CD4-positive, alpha-beta memory T cell (primary cell): ENCODE measurements around the gene GNPDA1. TPM values are rescaled to one million over a fixed set of nuclear protein-coding genes. Genes with fewer than 3 reads are reported as not detected.
"Not testable (repeated sequence)": the region's sequence is repeated elsewhere in the genome, so short reads cannot be mapped to it uniquely, and the experiment has no call there.

Experiments
- CTCF ChIA-PET: fragments of 350-600 bp; sonication (Branson Sonifier 250); formaldehyde crosslinking; loops from one replicate; lab custom pipeline; 2021; ENCODE audit warnings: inconsistent platforms; ENCODE audit not compliant: partially characterized antibody; lab: Charles Lee
- POLR2A ChIA-PET: fragments of 350-600 bp; sonication (Branson Sonifier 250); formaldehyde crosslinking; loops from one replicate; lab custom pipeline; 2021; ENCODE audit not compliant: partially characterized antibody; lab: Charles Lee
- DNase-seq, 5 donors: peaks; one replicate each; pipeline versions ENCODE4 v3.0.0 to v3.0.0-alpha.2; 2020 to 2022; ENCODE audit warnings: mixed read lengths in 1 of 5
- H3K27ac ChIP-seq: one replicate; pipeline ENCODE4 v1.7.0; 2013; ENCODE audit warnings: low read depth, low read length
- H3K27me3 ChIP-seq: 2 replicates; pipeline ENCODE4 v1.7.0; 2013; ENCODE audit warnings: mild to moderate bottlenecking, low read length, moderate library complexity; ENCODE audit not compliant: insufficient read depth
- H3K36me3 ChIP-seq: 2 replicates; pipeline ENCODE4 v1.7.0; 2013; ENCODE audit warnings: mild to moderate bottlenecking, low read length, moderate library complexity; ENCODE audit not compliant: insufficient read depth
- H3K4me1 ChIP-seq: 2 replicates; pipeline ENCODE4 v1.7.0; 2013; ENCODE audit warnings: mild to moderate bottlenecking, low read length, moderate library complexity; ENCODE audit not compliant: insufficient read depth
- H3K4me3 ChIP-seq, 2 donors: one replicate each; pipeline ENCODE4 v1.7.0; 2013; ENCODE audit warnings: low read length in 2 of 2, mild to moderate bottlenecking in 1 of 2
- H3K9me3 ChIP-seq, 2 donors: one replicate each; pipeline ENCODE4 v1.7.0; 2013; ENCODE audit warnings: low read length in 2 of 2, control low read depth in 1 of 2; ENCODE audit not compliant: control insufficient read depth in 1 of 2
- H3K27ac Mint-ChIP-seq, 7 donors: one replicate each; pipeline ENCODE4 v1.8.0; 2020 to 2021; ENCODE audit warnings: mixed read lengths in 7 of 7, mild to moderate bottlenecking in 6 of 7, inconsistent platforms in 3 of 7, moderate library complexity in 3 of 7
- H3K27me3 Mint-ChIP-seq, 2 donors: one replicate each; pipeline ENCODE4 v1.8.0; 2020 to 2021; ENCODE audit warnings: mixed read lengths in 2 of 2
- H3K36me3 Mint-ChIP-seq, 2 donors: one replicate each; pipeline ENCODE4 v1.8.0; 2020 to 2021; ENCODE audit warnings: mixed read lengths in 2 of 2, inconsistent platforms in 1 of 2, mild to moderate bottlenecking in 1 of 2
- H3K4me1 Mint-ChIP-seq, 4 donors: one replicate each; pipeline ENCODE4 v1.8.0; 2020 to 2021; ENCODE audit warnings: mixed read lengths in 4 of 4, mild to moderate bottlenecking in 1 of 4
- H3K4me3 Mint-ChIP-seq, 8 donors: one replicate each; pipeline ENCODE4 v1.8.0; 2020 to 2021; ENCODE audit warnings: mixed read lengths in 8 of 8, mild to moderate bottlenecking in 7 of 8, moderate library complexity in 6 of 8, inconsistent platforms in 3 of 8
- H3K9me3 Mint-ChIP-seq, 8 donors: one replicate each; pipeline ENCODE4 v1.8.0; 2020 to 2021; ENCODE audit warnings: mixed read lengths in 8 of 8, mild to moderate bottlenecking in 5 of 8, inconsistent platforms in 3 of 8, moderate library complexity in 1 of 8
- intact Hi-C: fragments of 100-400 bp; cut with micrococcal nuclease; formaldehyde crosslinking; loops from one replicate; pipeline ENCODE4 v1.15.1; 2023
- polyA plus RNA-seq, 2 donors: library from polyadenylated mRNA; unstranded; fragments of 300-500 nt; fragmentation: Illumina TruSeq; gene quantifications; one replicate each; pipeline ENCODE4 v1.2.3, GENCODE V29; 2021
- total RNA-seq, 2 experiments: library from RNA; stranded (reverse); gene quantifications; one replicate each; pipeline ENCODE4 v1.2.3, GENCODE V29; 2021

GNPDA1 gene
- total and polyA plus RNA-seq, 4 experiments from 2014 or later: 23.0 to 38.6 (median 24.9) TPM

GRCh38 chr5:142052026-142052425, 39.2 kb upstream of the GNPDA1 start:
- DNase-seq, H3K9me3 Mint-ChIP-seq, H3K36me3 ChIP-seq, H3K4me3 Mint-ChIP-seq, H3K27me3 ChIP-seq, H3K27ac Mint-ChIP-seq, H3K27me3 Mint-ChIP-seq, H3K36me3 Mint-ChIP-seq, H3K4me3 ChIP-seq, intact Hi-C loops, H3K9me3 ChIP-seq, H3K27ac ChIP-seq, H3K4me1 ChIP-seq: not testable (repeated sequence)
- ChIA-PET CTCF (interaction anchor here (0.8 kb wide), 2 partner anchors 61 to 93 kb away, joined by 3 to 4 read pairs; no protein-coding TSS in a partner anchor), POLR2A (interaction anchor here (0.7 kb wide), 1 partner anchor 370 kb away, joined by 3 read pairs; no protein-coding TSS in a partner anchor)
- peaks cover 4 to 10% (median 5%) of the 10 kb centered on the region in 4 donors for H3K4me1 Mint-ChIP-seq

GRCh38 chr5:142048272-142048671, 35.4 kb upstream of the GNPDA1 start:
- Histone ChIP-seq H3K27me3 (no peaks in the 10 kb centered on the region), H3K4me3 (no peak overlapping the region), H3K27ac (no peak overlapping the region), H3K36me3 (no peaks in the 10 kb centered on the region), H3K9me3 (no peaks in the 10 kb centered on the region), H3K4me1 (no peaks in the 10 kb centered on the region)
- ChIA-PET POLR2A (no interaction called here), CTCF (interaction anchor here (0.8 to 1.3 kb wide), 2 partner anchors 57 to 95 kb away, joined by 3 to 4 read pairs; no protein-coding TSS in a partner anchor)
- no peak for DNase-seq
- H3K27me3 Mint-ChIP-seq: no peaks in the 10 kb centered on the region
- H3K27ac Mint-ChIP-seq: peak overlapping the region in 3 of 7 donors; percentile 1 to 32 (median 10)
- intact Hi-C loops: no loop called here
- no peaks in the 10 kb centered on the region for H3K36me3 Mint-ChIP-seq
- peaks cover under 1 to 4% (median 2%) of the 10 kb centered on the region in 4 donors for H3K4me1 Mint-ChIP-seq
- no peaks in the 10 kb centered on the region for H3K9me3 Mint-ChIP-seq
- no peak overlapping the region for H3K4me3 Mint-ChIP-seq

DNA sequence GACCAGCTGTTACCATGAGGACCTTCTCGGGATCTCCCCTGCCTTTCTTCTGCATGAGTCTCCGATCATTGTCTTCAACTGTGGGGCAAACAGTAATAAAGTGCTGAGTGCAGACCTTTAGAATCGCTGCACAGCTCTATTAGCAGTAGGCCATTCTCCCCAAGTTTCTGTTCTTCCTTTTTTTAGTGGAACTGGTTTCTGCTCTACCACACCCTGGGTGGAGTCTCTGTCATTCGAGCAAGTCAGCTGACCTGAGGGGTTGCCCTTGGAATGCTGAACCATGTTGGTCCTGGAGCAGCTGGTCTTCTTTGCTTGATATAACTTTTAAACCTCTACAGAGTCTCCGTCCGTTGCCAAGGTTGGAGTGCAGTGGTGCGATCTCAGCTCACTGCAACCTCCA, 33.4 kb upstream of the GNPDA1 start:
- intact Hi-C loops: no loop called here
- Histone ChIP-seq H3K27ac (no peak overlapping the region), H3K36me3 (no peaks in the 10 kb centered on the region), H3K4me1 (no peaks in the 10 kb centered on the region), H3K27me3 (no peaks in the 10 kb centered on the region), H3K9me3 (no peaks in the 10 kb centered on the region), H3K4me3 (no peak overlapping the region)
- ChIA-PET CTCF (no interaction called here), POLR2A (no interaction called here)
- H3K36me3 Mint-ChIP-seq: no peaks in the 10 kb centered on the region
- H3K4me3 Mint-ChIP-seq: no peak overlapping the region
- no peak overlapping the region for H3K27ac Mint-ChIP-seq
- no peak for DNase-seq
- peaks cover 0 to 2% (median 0%) of the 10 kb centered on the region in 4 donors for H3K4me1 Mint-ChIP-seq
- H3K27me3 Mint-ChIP-seq: no peaks in the 10 kb centered on the region
- no peaks in the 10 kb centered on the region for H3K9me3 Mint-ChIP-seq

DNA sequence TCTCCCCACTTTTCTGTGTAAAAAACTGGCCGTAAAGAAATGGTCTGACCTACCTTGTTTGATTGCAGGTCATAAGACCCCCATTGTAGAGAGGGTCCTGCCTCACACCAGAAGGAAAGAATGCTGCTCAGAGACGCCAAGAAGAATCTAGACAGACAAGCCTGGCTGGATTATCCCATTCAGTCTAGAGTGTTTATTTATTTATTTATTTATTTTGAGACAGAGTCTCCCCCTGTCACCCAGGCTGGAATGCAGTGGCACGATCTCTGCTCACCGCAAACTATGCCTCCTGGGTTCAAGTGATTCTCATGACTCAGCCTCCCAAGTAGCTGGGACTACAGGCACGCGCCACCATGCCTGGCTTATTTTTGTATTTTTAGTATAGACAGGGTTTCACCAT, 28.1 kb upstream of the GNPDA1 start:
- H3K27ac Mint-ChIP-seq, H3K4me3 ChIP-seq, H3K4me3 Mint-ChIP-seq, H3K36me3 Mint-ChIP-seq, H3K27me3 Mint-ChIP-seq, H3K4me1 ChIP-seq, DNase-seq, H3K27ac ChIP-seq, CTCF ChIA-PET, H3K9me3 Mint-ChIP-seq, H3K27me3 ChIP-seq, H3K36me3 ChIP-seq, H3K4me1 Mint-ChIP-seq, POLR2A ChIA-PET, intact Hi-C loops, H3K9me3 ChIP-seq: not testable (repeated sequence)

DNA sequence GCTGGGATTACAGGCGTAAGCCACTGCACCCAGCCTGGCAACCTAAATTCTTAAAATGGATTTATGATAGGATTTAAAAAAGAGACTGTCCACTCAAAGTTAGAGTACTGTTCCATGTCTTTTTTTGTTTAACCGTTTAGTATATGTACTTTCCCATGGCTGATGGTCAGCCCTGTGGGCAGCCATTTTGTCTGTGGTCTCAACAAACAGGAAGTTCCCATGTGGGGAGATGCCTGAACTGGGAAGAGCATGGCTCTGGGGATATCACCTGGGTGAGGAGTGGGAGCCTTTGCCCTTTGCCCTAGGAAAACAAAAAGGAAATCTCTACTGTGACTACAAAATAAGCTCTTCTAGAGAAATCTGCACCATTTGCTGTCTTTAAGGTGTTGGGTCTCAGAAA, 27.5 kb upstream of the GNPDA1 start:
- Histone ChIP-seq H3K4me1 (peaks cover 5% of the 10 kb centered on the region), H3K36me3 (no peaks in the 10 kb centered on the region), H3K4me3 (no peak overlapping the region), H3K27me3 (no peaks in the 10 kb centered on the region), H3K9me3 (no peaks in the 10 kb centered on the region), H3K27ac (no peak overlapping the region)
- no peak overlapping the region for H3K27ac Mint-ChIP-seq
- no peaks in the 10 kb centered on the region for H3K27me3 Mint-ChIP-seq
- no peak for DNase-seq
- no peaks in the 10 kb centered on the region for H3K9me3 Mint-ChIP-seq
- H3K4me3 Mint-ChIP-seq: no peak overlapping the region
- intact Hi-C loops: no loop called here
- ChIA-PET POLR2A (no interaction called here), CTCF (no interaction called here)
- peaks cover 0 to 4% (median under 1%) of the 10 kb centered on the region in 4 donors for H3K4me1 Mint-ChIP-seq
- no peaks in the 10 kb centered on the region for H3K36me3 Mint-ChIP-seq

- Mint-ChIP-seq H3K4me3 (no peak overlapping the region), H3K27me3 (no peaks in the 10 kb centered on the region), H3K27ac (no peak overlapping the region), H3K36me3 (no peaks in the 10 kb centered on the region), H3K9me3 (no peaks in the 10 kb centered on the region), H3K4me1 (peaks cover 11 to 17% (median 14%) of the 10 kb centered on the region in 4 donors)
- no peak overlapping the region for H3K27ac ChIP-seq
- H3K36me3 ChIP-seq: no peaks in the 10 kb centered on the region
- H3K4me3 ChIP-seq: no peak overlapping the region
- H3K9me3 ChIP-seq: no peaks in the 10 kb centered on the region
- POLR2A ChIA-PET: no interaction called here
- DNase-seq: no peak
- no peaks in the 10 kb centered on the region for H3K27me3 ChIP-seq
- CTCF ChIA-PET: no interaction called here
- H3K4me1 ChIP-seq: peaks cover 13% of the 10 kb centered on the region
- intact Hi-C loops: no loop called here
Observed at GRCh38 chr5:142038735-142039134, 25.9 kb upstream of the GNPDA1 start.

GRCh38 chr5:142037599-142037998, 24.8 kb upstream of the GNPDA1 start:
- H3K27ac Mint-ChIP-seq, intact Hi-C loops, H3K27ac ChIP-seq, DNase-seq, H3K4me3 Mint-ChIP-seq, H3K36me3 Mint-ChIP-seq, H3K36me3 ChIP-seq, H3K27me3 ChIP-seq, H3K9me3 ChIP-seq, H3K4me3 ChIP-seq, H3K27me3 Mint-ChIP-seq, H3K9me3 Mint-ChIP-seq: not testable (repeated sequence)
- peaks cover 12 to 20% (median 16%) of the 10 kb centered on the region in 4 donors for H3K4me1 Mint-ChIP-seq
- ChIA-PET CTCF (interaction anchor here (0.7 kb wide), 1 partner anchor 25 kb away, joined by 3 read pairs; no protein-coding TSS in a partner anchor), POLR2A (interaction anchor here (1.0 to 1.4 kb wide), 2 partner anchors 25 to 58 kb away, joined by 3 to 5 read pairs; partner anchors contain the start of gene GNPDA1)
- H3K4me1 ChIP-seq: peaks cover 13% of the 10 kb centered on the region
